Stimulated activated CD4-positive, alpha-beta T cell treated with anti-CD3 and anti-CD28 coated beads, Interleukin-1b, Interleukin-23, amount 100 ng/mL, for 4 hours (primary cell): ENCODE measurements around the gene MPP1.

Experiments used
- DNase-seq, 2 donors: peaks; one replicate each; pipeline ENCODE4 v3.0.0-alpha.2; 2020; ENCODE audit warnings: low read depth in 2 of 2

MPP1 gene

DNA sequence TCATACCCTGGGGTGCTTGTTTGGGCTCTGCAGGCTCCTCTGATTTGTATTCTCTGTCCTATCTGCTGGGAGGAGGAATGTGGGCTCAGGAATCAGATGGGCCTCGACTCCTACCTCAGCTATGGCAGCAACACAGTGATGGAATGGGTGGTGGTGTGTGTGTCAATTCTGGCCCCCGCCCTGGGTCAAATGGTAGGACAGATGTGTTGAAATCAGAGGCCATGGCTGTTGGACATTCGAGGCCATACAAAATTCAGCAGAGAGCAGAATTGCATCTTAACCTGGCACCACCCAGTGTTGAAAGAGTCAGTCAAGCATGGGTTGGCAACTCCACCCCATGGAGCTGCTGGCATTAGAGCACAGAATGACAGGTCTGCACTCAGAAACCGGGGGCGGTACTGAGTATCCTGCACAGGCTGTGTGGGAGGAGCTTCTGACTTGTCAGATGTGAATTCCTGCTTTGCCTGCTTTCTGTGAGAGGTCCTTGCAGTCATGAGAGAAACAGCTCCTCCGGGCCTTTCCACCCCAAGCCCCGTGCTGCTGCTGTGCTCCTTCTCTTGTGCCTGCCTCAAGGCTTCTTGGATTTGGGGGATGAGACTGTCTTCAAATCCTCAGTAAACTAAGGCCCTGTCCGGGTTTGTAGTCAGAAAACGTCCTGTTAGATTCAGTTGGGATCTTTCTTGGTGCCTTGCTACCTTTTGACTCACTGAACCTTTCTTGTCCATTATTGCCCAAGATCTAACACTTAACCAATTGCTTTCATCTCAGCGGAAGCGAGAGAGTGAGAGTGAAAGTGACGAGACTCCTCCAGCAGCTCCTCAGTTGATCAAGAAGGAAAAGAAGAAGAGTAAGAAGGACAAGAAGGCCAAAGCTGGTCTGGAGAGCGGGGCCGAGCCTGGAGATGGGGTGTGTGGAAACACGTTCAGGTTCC, 29.6 kb downstream of the MPP1 start:
- DNase-seq: peak in 1 of 2 donors; percentile 19

DNA sequence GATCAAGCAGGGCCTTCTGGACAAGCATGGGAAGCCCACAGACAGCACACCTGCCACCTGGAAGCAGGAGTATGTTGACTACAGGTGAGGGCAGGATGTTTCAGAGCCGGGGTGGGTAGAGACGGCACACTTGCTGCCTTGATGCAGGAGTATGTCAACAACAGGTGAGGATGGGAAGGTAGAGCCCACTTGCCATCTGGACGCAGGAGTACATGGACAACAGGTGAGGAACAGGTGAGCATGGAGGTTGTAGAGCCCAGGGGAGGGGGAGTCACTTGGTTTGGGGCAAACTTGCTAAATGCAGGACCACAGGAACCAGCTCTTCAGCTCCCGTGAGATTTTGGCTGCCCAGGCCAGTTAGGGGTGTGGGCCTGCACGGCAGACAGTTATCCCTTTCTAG, 30.7 kb downstream of the MPP1 start:
- DNase-seq: no peak

DNA sequence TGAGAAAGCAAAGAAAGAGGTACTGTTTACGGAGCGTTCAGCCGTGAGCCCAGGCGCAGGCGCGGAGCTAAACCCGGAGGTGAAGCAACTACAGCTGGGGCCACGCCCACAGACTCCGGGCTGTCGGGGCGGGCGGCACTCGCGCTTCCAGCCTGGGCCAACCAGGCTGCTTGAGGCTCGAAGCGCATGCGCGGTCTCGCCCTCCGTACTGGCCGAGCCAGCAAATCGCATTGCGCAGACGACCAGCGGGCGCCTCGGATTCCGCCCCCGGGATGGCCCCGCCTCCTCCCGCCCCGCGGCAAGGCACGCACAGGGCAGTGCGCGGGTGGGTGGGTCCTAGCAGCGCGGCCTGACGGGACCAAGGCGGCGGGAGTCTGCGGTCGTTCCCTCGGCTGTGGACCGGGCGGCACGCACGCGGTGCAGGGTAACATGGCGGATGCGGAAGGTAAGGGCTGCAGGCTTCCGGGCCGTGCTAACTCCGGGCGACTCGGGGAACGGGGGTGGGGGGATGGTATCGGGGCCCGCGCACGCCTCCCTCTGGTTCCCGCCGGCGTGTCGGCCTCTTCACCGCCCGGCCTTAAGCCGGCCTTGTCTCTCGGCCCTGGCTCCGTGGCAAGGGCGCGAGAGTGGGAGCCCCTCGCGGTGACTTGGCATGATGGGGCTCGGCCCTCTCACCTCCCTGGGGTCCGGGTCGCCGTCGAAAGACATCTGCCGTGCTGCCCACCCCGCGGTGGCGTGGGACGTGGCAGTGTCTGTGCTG, 42.6 kb downstream of the MPP1 start, which contains the start of gene DKC1:
DKC1 (plus strand) TSS at position 328 of the 760 bp plus-strand sequence; CDS start at position 430, 102 bp downstream.
- DNase-seq: peak; percentile 85 to 93

DNA sequence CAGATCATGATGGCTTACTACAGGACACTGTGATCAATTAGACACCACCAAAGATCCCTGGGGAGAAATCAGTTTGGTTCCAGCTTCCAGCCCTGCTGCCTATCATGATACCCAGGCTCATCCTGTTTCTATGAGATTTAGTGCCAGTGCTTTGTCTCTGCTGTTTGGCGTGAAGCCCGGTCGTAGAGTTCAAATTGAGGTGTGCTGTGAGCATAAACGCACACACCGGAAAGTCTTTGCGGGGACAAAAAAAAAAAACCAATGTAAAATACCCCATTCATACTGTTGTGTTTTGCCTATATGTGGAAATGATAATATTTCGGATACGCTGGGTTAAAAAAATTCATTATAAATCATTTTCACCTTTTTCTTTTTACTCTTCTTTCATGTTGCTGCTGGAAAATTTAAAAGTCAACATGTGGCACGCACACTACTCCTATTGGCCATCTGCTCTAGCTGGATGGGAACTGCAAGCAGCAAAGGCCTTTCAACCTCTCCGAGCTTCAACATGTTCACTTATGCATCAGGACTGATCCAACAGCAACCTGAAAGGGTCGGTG, 43.2 kb downstream of the MPP1 start:
- no peak for DNase-seq

DNA sequence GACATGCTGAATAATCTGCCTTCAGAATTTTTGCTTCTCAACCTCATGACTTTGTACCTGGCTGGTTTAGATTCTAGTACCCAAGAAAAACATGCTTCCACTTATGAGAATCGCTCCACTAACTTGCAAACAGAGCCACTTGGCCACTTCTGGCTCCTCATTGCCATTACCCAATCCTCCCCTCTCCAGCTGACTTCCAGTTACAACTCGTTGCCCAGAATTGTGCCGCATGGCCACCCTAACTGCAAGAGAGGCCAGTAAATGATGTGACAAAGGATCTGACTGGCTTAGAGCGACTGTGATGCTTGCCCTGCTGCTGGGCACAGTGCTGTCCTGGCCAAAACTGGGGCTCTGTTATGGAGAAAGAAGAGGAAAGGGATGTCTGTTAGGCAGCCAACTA, 46.6 kb downstream of the MPP1 start:
- DNase-seq: no peak

DNA sequence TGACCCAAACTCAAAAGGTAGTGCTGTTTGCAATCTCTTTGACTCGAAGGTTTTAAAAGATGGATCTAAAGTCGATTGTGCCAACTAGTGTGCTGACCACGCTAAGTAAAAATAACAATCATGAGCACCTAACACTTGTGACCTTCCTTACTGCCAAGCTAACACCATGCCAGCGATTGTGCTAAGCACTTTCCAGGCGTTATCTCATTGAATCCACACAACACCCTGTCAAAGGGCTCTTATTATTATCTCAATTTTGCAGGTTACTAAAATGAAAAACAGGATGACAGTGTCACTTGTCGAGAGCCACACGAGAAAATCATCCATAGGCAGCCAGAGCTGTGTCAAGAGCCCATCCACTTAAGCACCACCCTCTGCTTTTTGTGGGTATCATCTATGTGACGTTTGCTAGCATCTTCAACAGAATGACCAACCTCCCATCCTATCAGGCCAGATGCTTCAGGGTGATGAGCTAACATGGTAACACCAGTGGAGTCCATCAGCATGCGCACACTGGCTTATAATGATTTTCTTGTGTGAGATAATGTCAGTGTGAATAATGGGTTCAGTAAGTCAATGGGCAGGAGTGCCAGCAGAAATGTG, 53.5 kb downstream of the MPP1 start:
- DNase-seq: no peak

DNA sequence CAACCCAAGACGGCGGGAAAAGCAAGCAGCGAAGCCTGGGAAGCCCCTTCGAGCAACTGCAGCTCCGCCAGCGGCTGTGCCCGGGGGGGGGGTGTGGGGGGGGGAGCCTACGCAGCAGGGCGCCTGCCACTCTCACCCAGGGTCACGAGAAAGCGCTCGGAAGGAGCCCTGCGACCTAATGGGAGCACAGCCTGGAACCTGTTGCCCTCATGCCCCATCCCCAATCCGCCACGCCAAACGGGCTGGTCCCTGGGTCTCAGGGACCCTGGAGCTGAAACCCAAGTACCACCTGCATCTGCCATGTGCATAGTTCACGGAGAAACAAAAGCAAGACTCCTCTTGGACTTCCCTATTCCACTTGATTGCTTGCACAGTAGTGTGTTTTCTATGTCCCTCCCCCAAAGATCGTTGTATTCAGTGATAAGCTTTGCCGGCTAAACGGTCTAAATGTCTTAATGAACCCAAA, 54.0 kb downstream of the MPP1 start:
- DNase-seq: no peak

DNA sequence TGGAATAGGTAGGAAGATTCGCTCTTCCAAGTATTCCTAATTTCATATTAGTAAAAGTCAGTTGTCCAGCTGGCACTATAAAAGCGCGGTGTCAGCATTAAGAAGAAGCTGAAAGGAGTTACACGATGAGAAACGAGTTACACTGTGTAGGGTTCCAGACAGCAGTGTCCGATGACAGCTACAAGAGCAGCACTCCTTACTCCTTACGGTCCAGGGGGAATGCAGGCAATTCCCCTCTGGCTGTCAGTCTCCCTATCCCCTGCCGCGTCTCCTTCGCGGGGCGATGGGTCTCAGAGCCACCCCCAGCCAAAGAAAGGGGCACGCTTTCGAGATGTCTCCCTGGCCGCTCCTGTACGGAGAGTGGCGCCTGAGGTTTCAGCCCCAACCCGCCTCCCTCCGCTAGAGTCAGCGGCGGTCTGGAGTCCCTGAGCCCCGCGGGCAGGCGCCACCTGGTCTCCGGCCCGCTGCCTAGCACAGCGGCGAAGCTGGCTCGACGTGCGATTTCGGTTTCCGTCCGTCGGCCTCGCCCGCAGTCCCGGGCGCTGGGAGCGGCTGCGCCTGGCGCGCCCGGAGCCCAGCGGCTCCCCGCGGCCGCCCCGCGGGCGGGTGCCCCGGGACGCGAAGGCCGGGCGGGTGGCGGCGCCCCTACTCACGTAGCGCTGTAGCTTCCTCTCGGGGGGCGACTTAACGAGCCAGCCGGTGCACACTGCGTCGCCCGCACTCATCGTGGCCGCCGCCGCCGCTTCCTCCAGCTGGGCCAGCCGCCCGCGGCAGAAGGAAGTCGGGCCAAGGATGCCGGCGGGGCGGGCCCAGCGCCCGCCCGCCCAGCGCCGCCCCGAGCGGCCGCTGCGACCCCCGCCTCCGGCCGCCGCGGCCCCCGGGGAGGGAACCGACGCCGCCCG, 54.7 kb downstream of the MPP1 start, which contains the start of gene GAB3:
GAB3 (minus strand) TSS at position 777 of the 902 bp plus-strand sequence; CDS start at position 725, 52 bp downstream.
- peak in 1 of 2 donors; percentile 20 for DNase-seq

DNA sequence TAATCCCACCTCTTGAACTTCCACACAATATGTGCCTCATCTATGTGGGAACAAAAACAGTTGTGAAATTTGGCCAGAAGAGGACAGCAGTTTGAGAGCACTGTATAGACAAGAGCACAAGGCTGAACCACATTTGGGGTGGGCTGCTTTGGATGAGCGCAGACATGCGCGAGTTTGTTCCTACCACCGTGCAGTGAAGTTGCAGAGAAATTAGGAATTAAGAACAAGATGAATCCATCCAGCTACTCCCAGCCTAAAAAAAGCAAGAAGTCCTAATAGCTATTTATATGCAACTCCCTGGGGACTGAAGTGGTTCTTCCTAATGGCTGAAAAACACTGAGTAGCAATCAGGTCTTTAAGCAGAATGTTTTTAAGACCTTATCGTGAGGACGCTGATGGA, 55.4 kb downstream of the MPP1 start:
- DNase-seq: no peak

DNA sequence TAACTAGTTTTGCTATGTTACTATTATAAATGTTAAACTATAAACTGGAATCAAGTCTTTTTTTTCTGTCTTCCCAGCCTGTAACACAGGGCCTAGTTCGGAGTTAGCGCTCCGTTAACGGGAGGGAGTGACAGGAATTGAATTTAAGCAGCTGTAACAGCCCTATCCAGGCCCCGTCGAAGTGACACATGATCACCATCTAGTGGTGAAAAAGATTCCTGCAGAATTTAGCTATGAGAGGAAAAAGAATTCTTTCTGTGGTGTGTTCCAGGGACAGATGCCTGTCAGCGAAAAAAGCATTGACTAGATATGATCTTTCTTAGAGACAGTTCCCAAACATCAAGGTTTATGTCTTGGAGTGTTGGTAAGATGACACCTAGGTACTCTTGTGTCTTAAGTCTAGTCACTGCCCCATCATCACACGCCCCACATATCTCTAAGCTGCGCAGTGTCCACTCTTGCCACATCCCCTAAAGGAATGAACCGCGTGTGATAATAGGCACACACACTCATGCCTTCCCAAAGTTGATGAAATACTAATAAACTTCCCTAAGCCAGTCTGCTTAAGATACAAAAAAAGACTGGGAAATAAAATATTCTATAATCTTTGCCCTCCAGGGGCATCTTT, 56.5 kb downstream of the MPP1 start:
- DNase-seq: peak in 1 of 2 donors; percentile 49

DNA sequence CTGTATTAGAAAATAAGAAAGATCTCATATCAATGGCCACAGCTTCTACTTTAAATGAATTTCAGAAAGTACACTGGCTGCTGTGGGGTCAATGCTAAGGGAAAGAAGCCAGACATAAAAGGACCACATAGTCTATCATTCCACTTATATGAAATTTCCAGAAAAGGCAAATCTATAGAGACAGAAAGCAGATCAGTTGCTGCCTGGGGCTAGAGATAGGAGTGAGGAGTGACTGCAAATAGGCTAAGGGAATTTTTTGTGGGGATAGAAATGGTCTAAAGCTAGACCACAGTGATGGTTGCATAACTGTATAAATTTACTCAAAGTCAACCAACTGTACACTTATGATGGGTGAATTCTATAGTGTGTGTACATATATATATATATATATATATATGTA, 62.7 kb downstream of the MPP1 start:
- DNase-seq: no peak

DNA sequence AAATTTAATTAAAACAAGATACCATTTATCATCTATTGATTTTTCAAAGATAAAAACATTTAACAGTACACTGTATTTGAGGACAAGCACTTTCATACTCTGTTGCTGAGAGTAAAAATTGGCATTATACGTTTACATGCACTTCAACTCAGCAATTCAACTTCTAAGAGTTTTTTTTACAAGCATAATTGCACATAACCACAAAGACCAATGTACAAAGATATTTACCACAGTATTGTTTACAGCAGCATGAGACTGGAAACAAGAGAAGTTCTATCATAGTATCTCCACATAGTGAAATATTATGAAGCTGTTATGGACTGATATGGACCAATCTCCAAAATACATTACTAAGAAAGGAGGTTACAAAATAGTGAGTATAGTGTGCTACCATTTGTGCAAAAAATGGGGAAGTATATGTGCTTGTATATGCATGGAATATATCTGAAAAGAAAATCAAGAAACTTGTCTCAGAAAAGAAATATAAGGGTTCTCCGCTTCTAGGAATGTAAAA, 65.3 kb downstream of the MPP1 start:
- no peak for DNase-seq

DNA sequence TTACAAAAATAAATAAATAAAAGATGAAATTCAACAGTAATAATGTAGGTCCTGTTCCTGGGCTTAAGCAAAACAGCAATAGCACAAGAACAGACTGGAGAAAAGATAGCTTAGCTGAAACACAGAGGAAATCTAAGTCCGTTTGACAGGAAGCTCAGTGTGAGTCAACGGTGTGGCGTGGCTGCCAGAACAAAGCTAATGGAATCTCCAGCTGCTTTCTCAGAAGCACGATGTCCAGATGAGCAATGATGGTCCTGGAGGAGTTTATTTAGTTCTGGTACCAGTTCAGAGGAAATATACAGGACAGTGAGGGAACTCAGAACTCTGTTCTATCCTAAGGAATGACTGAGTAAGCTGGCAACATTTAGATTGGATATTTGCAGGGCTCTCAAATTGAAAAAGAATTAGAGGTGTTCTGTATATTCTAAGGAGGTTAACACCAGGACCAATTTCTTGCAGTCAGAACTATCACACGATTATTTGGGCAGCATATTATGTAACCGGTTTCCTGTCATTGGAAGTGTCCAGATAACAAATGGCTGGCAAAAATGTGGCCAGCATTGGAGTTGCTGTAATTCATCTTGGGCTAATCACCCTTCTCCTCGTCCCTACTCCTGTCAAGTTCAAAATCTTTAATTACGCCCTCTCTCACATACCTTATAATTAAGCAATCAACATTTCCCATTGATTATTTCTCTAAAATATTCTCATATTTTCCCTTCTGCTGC, 67.1 kb downstream of the MPP1 start:
- DNase-seq: no peak

DNA sequence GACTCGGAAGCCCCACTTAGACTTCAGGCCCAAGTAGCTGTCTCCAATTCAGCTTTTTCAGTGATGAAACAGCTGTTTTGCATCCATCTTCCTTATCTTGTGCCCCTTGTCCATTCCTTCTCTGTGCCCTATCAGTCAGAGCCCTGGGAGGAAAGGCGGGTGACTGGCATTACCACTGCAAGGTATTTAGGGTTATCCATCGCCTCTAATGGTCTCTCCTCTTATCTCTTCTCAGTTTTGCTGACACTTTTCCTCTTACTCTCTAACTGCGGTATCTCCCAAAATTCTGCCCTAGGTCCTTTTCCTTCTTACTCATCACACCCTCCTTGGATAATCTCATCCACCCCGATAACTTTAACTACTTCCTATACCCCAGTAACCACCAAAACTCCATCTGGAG, 68.1 kb downstream of the MPP1 start:
- no peak for DNase-seq

DNA sequence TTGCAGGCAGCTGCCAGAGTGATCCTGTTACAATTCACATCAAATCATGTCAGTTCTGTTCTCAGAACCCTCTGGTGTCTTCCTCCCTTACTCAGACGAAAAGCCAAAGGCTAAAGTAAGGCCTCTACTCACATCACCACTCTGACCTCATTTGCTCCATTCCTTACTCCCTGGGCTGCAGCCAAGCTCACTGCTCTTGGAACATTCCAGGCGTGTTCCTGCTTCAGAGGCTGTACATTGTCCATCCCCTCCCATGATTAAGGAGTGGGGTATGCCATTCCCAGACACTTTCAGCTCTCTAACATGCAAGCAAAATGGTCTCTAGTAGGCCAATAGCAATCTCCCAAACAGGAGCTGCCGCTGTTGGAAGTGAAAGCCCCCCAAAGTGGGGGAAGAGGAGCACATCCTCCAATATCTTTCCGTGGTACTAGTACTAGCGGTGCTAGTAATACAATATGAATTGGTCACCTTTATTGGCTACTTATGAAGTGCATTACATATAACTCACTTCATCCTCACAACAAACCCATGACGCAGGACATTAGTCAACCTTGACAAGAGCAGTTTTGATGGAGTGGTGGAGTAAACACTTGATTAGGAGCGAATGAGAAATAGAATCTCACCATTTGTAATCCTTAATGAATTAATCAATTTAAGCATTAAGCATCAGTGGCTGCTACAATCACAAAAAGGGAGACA, 69.4 kb downstream of the MPP1 start:
- no peak for DNase-seq

DNA sequence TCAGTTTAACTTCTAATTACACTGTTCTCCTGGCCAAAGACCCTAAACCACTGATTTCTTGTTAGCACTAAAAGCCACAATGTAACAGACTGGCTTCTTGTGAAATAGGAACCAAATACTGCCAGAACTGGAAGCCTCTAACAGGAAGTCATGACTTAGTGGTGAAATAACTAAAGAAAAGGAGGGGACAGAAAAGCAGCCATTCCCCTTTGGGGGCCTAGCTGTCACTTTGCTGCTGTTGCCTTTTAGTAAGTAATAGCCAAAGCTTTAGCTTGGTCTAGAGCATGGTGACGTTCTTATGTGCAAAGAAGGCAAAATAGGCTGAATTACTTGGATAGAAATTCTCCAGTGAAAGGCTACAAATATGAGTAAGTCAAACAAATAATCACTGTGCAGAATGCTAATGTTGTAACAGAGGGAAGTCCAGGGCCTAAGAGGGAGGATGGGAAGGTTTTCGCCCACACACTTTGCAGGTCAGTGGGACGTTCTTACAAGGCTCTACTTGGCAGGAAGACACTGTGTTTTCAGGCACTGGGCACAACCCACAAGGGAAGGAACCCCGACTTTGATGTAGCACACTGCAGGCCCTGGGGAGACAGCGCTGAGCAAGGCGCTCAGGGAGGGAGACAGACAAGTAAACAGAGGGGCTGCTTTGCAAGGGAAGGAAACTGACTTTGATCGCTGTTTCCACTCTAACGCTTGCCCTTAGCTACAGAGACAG, 71.1 kb downstream of the MPP1 start:
- DNase-seq: no peak

DNA sequence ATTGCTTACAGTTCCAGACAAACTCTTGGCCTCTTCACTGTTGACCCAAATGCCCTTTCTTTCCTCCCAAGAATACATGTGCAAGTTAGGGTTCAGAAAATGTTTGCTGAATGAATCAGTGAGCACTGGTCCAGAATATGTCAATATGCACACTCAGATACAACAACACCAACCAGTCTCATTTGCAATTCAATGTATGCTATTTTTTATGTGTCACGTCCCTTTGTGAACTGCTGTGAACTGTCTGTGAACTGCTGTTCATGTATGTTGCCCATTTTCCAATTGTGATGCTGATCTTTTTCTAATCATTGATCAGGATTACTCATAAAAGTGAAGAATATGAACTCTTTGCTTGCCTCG, 72.2 kb downstream of the MPP1 start:
- no peak for DNase-seq

DNA sequence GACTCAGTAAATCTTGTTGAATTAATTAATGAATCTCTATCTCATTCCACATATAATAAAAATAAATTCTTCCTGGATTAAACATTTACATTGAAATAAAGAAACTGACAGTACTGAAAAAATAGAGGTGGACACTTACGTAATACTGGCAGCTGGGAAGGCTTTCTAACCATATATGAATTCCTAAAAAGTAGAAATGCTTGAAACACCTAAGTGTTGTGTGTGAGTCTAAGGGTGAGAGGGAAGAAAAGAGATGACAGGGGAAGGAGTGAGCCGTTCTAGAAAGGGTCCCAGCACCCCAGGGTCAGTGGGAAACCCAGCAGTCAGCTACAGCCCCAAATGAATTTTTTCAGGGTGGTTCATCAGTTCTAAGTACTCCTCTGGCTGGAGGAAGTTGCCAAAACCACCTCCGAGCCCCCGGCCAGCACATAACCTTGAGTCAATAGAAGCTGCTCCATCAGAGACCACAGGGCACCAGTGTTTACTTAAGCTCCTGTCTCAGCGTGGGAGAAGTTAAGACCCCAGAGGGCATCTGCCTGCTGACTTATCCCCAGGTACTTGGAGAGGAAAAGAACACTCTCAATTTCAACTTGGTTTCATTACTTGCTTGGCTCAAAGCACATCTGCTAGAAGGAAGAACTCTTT, 72.7 kb downstream of the MPP1 start:
- no peak for DNase-seq
